Erythroblast (primary cell): ENCODE results near the gene MICAL2.

Source experiments
- GATA1 ChIP-seq: IDR thresholded peaks from 2 replicates; pipeline ENCODE4 v1.6.1; 2011; ENCODE audit warnings: low read depth, mild to moderate bottlenecking, control low read depth, low read length, moderate library complexity
- POLR2A ChIP-seq: IDR thresholded peaks from 2 replicates; pipeline ENCODE4 v1.6.1; 2011; ENCODE audit warnings: mild to moderate bottlenecking, low read length

DNA sequence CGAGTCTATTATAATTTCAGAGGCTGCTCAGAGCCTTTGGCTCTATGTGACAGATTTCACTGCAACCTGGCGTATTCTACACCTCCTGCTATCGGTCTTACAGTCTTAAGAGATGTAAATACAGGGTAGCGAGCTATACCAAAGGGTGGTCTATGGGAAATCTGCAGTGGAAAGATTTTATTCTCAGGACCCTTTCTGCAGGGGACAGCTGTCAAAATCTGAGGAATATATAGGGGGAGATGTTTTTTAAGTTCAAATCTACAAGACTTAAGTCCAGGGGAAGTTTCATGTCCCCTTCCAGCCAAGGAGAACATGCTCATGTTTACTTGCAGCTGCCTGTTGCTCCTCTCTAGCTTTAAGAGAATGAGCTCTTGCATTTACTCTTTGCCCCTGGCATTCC is 62.7 kb downstream of the MICAL2 start:
- TF ChIP-seq POLR2A (no peak), GATA1 (no peak)
